GM12875 (cell line): ENCODE measurements around the gene TRUB2.

Source experiments
- H3K4me3 ChIP-seq: one replicate; pipeline ENCODE4 v1.5.1; 2011; ENCODE audit warnings: low read depth, low read length, control low read depth
- CTCF ChIP-seq: IDR thresholded peaks from 2 replicates; pipeline ENCODE4 v1.5.1; 2011; ENCODE audit warnings: low read depth, mild to moderate bottlenecking, control low read depth, inconsistent platforms, low read length, moderate library complexity, borderline replicate concordance; ENCODE audit not compliant: insufficient read depth

TRUB2 gene

GRCh38 chr9:128316421-128316820, 5.8 kb downstream of the TRUB2 start:
- TF ChIP-seq CTCF, result no peak
- H3K4me3 ChIP-seq, result no peak overlapping the region

DNA sequence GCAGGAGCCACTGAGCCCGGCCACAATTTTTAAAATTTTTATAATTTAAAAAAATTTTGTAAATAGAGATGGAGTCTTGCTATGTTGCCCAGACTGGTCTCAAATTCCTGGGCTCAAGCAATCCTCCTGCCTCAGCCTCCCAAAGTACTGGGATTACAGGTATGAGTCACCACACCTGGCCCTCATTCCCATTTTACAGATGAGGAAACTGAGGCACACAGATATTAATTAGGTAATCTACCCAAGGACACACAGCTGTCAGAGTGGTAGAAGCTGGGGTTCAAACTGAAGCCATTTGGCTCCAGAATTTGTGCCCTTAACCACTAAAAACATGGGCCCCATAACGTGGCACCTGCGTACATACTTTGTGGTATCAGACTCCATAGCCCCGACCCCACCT, 7.5 kb downstream of the TRUB2 start:
- H3K4me3 ChIP-seq, result no peak overlapping the region
- TF ChIP-seq CTCF, result no peak

- TF ChIP-seq CTCF, result no peak
- H3K4me3 ChIP-seq, result no peak overlapping the region
These were observed 11.8 kb downstream of the TRUB2 start for GRCh38 chr9:128310461-128310860.

DNA sequence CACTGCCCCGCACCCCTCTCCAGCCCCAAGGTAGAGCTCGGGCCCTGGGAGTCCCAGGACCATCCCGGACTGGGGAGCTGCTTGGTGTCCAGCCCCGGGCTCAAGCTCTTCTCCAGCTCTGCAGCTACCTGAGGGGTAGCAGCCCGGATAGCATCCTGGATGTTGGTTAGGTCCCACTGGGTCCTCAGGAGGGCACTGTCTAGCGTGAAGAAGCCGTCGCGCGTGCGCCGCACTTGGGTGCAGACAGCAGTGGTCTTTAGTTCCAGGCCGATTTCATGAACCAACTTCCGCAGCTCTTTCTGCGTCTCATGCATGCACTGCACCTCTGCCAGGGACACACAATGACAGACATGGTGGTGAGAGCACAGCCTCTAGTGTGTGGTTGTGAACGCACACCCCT, 12.7 kb downstream of the TRUB2 start:
- no peak for TF ChIP-seq CTCF
- H3K4me3 ChIP-seq, result no peak overlapping the region

GRCh38 chr9:128304971-128305288, 17.3 kb downstream of the TRUB2 start:
- TF ChIP-seq CTCF, result no peak
- no peak overlapping the region for H3K4me3 ChIP-seq

GRCh38 chr9:128304136-128304970, 17.9 kb downstream of the TRUB2 start:
- no peak overlapping the region for H3K4me3 ChIP-seq
- no peak for TF ChIP-seq CTCF
